ENCODE results near the gene NAA15.
"Not testable (repeated sequence)": the region's sequence is repeated elsewhere in the genome, so short reads cannot be mapped to it uniquely, and the experiment has no call there.

NAA15 gene

GRCh38 chr4:139460565-139460964 lies 159.3 kb downstream of the NAA15 start:
- no peak overlapping the region for H3K27ac ChIP-seq
- no peak for DNase-seq (ENCODE audit: low spot score)
- POLR2A ChIA-PET (ENCODE audit: low non-redundant PET): no interaction called here
- CTCF ChIA-PET: no interaction called here
- TF ChIP-seq, protein P1, sequence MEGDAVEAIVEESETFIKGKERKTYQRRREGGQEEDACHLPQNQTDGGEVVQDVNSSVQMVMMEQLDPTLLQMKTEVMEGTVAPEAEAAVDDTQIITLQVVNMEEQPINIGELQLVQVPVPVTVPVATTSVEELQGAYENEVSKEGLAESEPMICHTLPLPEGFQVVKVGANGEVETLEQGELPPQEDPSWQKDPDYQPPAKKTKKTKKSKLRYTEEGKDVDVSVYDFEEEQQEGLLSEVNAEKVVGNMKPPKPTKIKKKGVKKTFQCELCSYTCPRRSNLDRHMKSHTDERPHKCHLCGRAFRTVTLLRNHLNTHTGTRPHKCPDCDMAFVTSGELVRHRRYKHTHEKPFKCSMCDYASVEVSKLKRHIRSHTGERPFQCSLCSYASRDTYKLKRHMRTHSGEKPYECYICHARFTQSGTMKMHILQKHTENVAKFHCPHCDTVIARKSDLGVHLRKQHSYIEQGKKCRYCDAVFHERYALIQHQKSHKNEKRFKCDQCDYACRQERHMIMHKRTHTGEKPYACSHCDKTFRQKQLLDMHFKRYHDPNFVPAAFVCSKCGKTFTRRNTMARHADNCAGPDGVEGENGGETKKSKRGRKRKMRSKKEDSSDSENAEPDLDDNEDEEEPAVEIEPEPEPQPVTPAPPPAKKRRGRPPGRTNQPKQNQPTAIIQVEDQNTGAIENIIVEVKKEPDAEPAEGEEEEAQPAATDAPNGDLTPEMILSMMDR (conservative IDR thresholded peaks at IDR 0.05; ENCODE audit: low read depth): no peak

GRCh38 chr4:139461022-139461628 lies 159.8 kb downstream of the NAA15 start:
- POLR2A ChIA-PET (ENCODE audit: low non-redundant PET): no interaction called here
- H3K27ac ChIP-seq: no peak overlapping the region

DNA sequence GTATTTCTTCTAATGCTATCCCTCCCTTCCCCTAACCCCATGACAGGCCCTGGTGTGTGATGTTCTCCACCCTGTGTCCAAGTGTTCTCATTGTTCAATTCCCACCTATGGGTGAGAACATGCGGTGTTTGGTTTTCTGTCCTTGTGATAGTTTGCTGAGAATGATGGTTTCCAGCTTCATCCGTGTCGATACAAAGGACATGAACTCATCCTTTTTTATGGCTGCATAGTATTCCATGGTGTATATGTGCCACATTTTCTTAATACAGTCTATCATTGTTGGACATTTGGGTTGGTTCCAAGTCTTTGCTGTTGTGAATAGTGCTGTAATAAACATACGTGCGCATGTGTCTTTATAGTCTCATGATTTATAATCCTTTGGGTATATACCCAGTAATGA lies 163.2 kb downstream of the NAA15 start:
- POLR2A ChIA-PET (ENCODE audit: low non-redundant PET); DNase-seq (ENCODE audit: low spot score); CTCF ChIA-PET; H3K27ac ChIP-seq: not testable (repeated sequence)

More at GRCh38 chr4:139461022-139461628, 159.8 kb downstream of the NAA15 start:
- no peak for DNase-seq (ENCODE audit: low spot score)
- CTCF ChIA-PET: no interaction called here
- TF ChIP-seq, protein P1 (conservative IDR thresholded peaks at IDR 0.05; ENCODE audit: low read depth): no peak

- ChIA-PET CTCF (interaction anchor here (0.6 to 0.7 kb wide), 2 partner anchors 99 to 191 kb away, joined by 3 to 5 read pairs; no protein-coding TSS in a partner anchor), POLR2A (ENCODE audit: low non-redundant PET) (no interaction called here)
- DNase-seq (ENCODE audit: low spot score): no peak
- H3K27ac ChIP-seq: no peak overlapping the region
- TF ChIP-seq, protein P1 (conservative IDR thresholded peaks at IDR 0.05; ENCODE audit: low read depth): no peak
These were observed 164.6 kb downstream of the NAA15 start for GRCh38 chr4:139465922-139466321.

GRCh38 chr4:139468756-139469155 lies 167.5 kb downstream of the NAA15 start:
- POLR2A ChIA-PET (ENCODE audit: low non-redundant PET); DNase-seq (ENCODE audit: low spot score); H3K27ac ChIP-seq: not testable (repeated sequence)
- CTCF ChIA-PET: interaction anchor here (0.6 kb wide), 1 partner anchor 215 kb away, joined by 4 read pairs; no protein-coding TSS in a partner anchor

DNA sequence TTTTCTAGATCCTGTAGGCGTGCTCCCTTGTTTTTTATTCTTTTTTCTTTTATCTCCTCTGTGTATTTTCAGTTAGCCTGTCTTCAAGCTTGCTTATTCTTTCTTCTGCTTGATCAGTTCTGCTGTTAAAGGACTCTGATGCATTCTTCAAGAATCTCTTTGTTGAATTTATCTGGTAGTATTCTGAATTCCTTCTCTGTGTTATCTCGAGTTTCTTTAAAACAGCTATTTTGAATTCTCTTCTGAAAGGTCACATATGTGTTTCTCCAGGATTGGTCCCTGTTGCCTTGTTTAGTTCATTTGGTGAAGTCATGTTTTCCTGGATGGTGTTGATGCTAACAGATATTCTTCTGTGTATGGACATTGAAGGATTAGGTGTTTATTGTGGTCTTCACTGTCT lies 167.9 kb downstream of the NAA15 start:
- TF ChIP-seq, protein P1 (conservative IDR thresholded peaks at IDR 0.05; ENCODE audit: low read depth): no peak
- POLR2A ChIA-PET (ENCODE audit: low non-redundant PET): no interaction called here
- CTCF ChIA-PET: interaction anchor here (0.6 kb wide), 1 partner anchor 215 kb away, joined by 4 read pairs; no protein-coding TSS in a partner anchor
- no peak for DNase-seq (ENCODE audit: low spot score)
- no peak overlapping the region for H3K27ac ChIP-seq
